ENCODE data around the gene PCNA.

DNA sequence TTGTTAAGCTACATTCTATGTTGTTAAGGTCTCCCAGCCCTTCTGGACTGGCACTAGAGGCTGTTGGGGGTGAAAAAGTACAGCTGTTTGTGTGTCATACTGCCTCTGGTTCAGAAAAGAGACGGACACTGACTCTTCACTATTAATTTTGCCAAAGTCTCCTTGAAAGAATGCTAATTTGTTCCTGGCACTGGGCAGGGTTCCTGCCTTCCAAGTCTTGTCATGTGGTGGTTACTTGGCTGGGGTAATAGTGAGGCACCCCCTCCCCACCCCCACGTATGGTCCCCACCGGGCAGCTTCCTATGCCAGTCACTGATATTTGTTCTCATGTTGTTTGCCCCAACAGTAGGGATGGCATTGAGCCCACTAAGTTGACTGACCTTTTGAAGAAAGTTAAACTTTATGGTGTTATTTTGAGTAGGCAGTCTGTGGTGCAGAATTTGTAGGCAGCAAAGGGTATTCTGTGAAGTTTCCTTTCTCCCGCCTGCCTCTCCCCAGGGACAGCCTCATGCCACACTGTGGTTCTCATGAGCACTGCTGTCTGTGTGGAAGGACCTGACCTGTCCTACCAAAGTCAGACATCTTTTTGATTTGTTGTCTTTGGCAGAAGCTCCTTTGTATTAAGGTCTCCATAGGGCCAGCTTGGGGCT lies 15.7 kb upstream of the PCNA start:
- no peak for TF ChIP-seq RFX5 (IDR thresholded peaks at IDR 0.05; ENCODE audit: low read depth, low read length)
- TF ChIP-seq POLR2A (IDR thresholded peaks at IDR 0.05; ENCODE audit: low read depth, low read length) = no peak
- no peak for TF ChIP-seq CTCF (conservative IDR thresholded peaks at IDR 0.05; ENCODE audit: low read depth, low read length)
- no peak for TF ChIP-seq USF2 (IDR thresholded peaks at IDR 0.05; ENCODE audit: low read depth, low read length)
- TF ChIP-seq RAD21 (IDR thresholded peaks at IDR 0.05; ENCODE audit: low read length) = no peak
- TF ChIP-seq MAFK (IDR thresholded peaks at IDR 0.05; ENCODE audit: low read depth, low read length) = no peak
- no peak for TF ChIP-seq MXI1 (IDR thresholded peaks at IDR 0.05; ENCODE audit: borderline replicate concordance, low read depth, low read length)
- no peak for TF ChIP-seq BHLHE40 (IDR thresholded peaks at IDR 0.05; ENCODE audit: low read depth, low read length)
- no peak for TF ChIP-seq FOS (IDR thresholded peaks at IDR 0.05; ENCODE audit: low read depth, low read length)
- no peak for TF ChIP-seq CEBPB (IDR thresholded peaks at IDR 0.05; ENCODE audit: low read depth, low read length)
- TF ChIP-seq SMC3 (IDR thresholded peaks at IDR 0.05; ENCODE audit: low read depth, low read length) = no peak
